ENCODE data around the gene CACNA1C. TPM values are rescaled to one million over a fixed set of nuclear protein-coding genes. Genes with fewer than 3 reads are reported as not detected.

The CACNA1C gene
- total RNA-seq, 4 donors from 2014 or later = 2.9 to 5.3 (median 4.3) TPM

DNA sequence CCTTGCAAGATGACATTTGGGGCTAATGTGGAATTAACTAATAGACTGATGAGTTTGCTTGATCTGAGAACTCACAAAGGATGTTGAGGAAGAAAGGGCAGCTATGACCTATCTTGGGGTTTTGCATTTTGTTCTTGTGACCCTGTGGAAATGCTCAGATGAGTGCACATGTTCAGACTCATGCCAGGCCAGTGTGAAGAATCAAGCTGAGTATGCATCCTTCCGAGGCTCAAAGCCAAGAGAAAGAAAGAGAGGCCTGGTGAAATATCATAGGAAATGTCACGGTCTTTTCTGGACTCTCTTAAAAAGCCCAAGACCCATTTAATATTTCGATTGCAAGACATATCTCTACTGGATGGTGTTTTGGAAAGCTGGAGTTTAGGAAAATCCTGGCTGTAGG, 96.3 kb downstream of the CACNA1C start:
- TF ChIP-seq, protein P1, sequence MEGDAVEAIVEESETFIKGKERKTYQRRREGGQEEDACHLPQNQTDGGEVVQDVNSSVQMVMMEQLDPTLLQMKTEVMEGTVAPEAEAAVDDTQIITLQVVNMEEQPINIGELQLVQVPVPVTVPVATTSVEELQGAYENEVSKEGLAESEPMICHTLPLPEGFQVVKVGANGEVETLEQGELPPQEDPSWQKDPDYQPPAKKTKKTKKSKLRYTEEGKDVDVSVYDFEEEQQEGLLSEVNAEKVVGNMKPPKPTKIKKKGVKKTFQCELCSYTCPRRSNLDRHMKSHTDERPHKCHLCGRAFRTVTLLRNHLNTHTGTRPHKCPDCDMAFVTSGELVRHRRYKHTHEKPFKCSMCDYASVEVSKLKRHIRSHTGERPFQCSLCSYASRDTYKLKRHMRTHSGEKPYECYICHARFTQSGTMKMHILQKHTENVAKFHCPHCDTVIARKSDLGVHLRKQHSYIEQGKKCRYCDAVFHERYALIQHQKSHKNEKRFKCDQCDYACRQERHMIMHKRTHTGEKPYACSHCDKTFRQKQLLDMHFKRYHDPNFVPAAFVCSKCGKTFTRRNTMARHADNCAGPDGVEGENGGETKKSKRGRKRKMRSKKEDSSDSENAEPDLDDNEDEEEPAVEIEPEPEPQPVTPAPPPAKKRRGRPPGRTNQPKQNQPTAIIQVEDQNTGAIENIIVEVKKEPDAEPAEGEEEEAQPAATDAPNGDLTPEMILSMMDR (IDR thresholded peaks at IDR 0.05; ENCODE audit: low read depth) = no peak

- TF ChIP-seq, protein P1 (IDR thresholded peaks at IDR 0.05; ENCODE audit: low read depth) = no peak
Measured at GRCh38 chr12:2150833-2151232, 98.0 kb downstream of the CACNA1C start.

DNA sequence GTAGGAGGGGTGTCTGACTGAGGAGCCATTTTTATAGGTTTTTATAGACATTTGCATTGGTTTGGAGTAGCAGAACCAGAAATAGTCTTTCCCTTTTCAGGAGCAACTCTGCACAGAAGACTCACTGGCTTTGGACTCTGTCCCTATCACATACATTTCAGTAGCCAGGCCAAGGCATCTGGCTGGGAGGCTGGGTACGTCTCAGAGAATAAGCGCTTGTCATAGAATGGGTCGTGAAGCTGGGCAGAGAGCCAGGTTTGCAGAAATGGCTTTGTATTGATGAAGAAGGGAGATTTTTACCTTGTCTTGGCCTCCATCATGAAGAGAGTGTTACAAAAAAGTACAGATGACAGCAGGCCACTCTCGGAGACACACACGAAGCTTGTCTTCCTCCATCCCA, 98.6 kb downstream of the CACNA1C start:
- TF ChIP-seq, protein P1 (IDR thresholded peaks at IDR 0.05; ENCODE audit: low read depth) = no peak

- TF ChIP-seq, protein P1 (IDR thresholded peaks at IDR 0.05; ENCODE audit: low read depth) = no peak
Measured at GRCh38 chr12:2152134-2152533, 99.3 kb downstream of the CACNA1C start.

- TF ChIP-seq, protein P1 (IDR thresholded peaks at IDR 0.05; ENCODE audit: low read depth) = no peak
Measured at GRCh38 chr12:2154050-2154449, 101.3 kb downstream of the CACNA1C start.

GRCh38 chr12:2154521-2154920, 101.7 kb downstream of the CACNA1C start:
- TF ChIP-seq, protein P1 (IDR thresholded peaks at IDR 0.05; ENCODE audit: low read depth) = no peak

DNA sequence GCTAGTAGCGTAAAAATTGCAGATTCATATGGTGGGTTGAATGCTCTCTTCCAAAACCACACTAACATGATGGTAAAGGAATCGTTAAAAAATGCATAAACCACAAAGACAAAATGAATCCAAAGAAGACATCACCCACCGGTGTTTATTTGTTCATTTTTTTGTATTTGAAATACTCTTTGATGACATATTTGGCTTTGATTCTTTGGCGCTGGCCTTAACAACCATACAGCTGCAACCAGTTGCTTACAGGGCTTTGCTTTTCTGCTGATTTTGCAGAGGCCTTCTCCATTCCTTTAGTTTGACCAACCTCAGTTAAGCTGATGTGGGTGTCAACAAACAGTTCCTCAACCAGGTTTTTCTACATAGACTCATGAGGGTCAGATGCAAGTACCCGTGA, 103.5 kb downstream of the CACNA1C start:
- TF ChIP-seq, protein P1 (IDR thresholded peaks at IDR 0.05; ENCODE audit: low read depth) = no peak
